HepG2 (cell line): ENCODE measurements around the gene ARAP3. TPM values are rescaled to one million over a fixed set of nuclear protein-coding genes. Genes with fewer than 3 reads are reported as not detected.

ENCODE experiments used
- ARNTL ChIP-seq: sonication (generic); formaldehyde crosslinking; IDR thresholded peaks from 2 replicates; pipeline ENCODE4 v1.4.0; 2020; ENCODE audit warnings: mild to moderate bottlenecking, missing genetic modification reagents
- IRF2 ChIP-seq: IDR thresholded peaks from 2 replicates; pipeline ENCODE4 v1.6.1; 2018; ENCODE audit warnings: missing genetic modification reagents, missing compliant biosample characterization
- MTF1 ChIP-seq: sonication (generic); formaldehyde crosslinking; IDR thresholded peaks from 2 replicates; pipeline ENCODE4 v1.5.0; 2020; ENCODE audit warnings: missing genetic modification reagents
- NFRKB ChIP-seq: fragments of 450-650 bp; IDR thresholded peaks from 2 replicates; pipeline ENCODE4 v1.6.1; 2017
- NFYB ChIP-seq: sonication (generic); formaldehyde crosslinking; IDR thresholded peaks from 2 replicates; pipeline ENCODE4 v1.4.0; 2020; ENCODE audit warnings: missing genetic modification reagents
- NPAS2 ChIP-seq: sonication (generic); formaldehyde crosslinking; IDR thresholded peaks from 2 replicates; pipeline ENCODE4 v1.8.0; 2022; ENCODE audit warnings: mild to moderate bottlenecking, missing genetic modification reagents, borderline replicate concordance
- SAP130 ChIP-seq: IDR thresholded peaks from 2 replicates; pipeline ENCODE4 v1.6.1; 2016; ENCODE audit warnings: low read depth
- SMARCC2 ChIP-seq: fragments of 450-650 bp; IDR thresholded peaks from 2 replicates; pipeline ENCODE4 v1.6.1; 2017; ENCODE audit warnings: antibody characterized with exemption, mild to moderate bottlenecking
- TGIF2 ChIP-seq: IDR thresholded peaks from 2 replicates; pipeline ENCODE4 v1.6.1; 2016; ENCODE audit warnings: control low read depth, missing compliant biosample characterization
- THYN1 ChIP-seq: sonication (generic); formaldehyde crosslinking; IDR thresholded peaks from 2 replicates; pipeline ENCODE4 v1.8.1; 2023; ENCODE audit warnings: low read depth, mild to moderate bottlenecking, moderate library complexity, missing genetic modification reagents, borderline replicate concordance
- TOE1 ChIP-seq: sonication (generic); formaldehyde crosslinking; IDR thresholded peaks from 2 replicates; pipeline ENCODE4 v1.4.0; 2020; ENCODE audit warnings: mild to moderate bottlenecking, missing genetic modification reagents
- U2AF1 ChIP-seq: fragments of 200-400 bp; formaldehyde crosslinking; optimal IDR thresholded peaks from 2 replicates; pipeline ENCODE3; 2017; ENCODE audit warnings: mild to moderate bottlenecking, low read depth, low read length
- ZBTB10 ChIP-seq: sonication (generic); formaldehyde crosslinking; IDR thresholded peaks from 2 replicates; pipeline ENCODE4 v1.4.0; 2020; ENCODE audit warnings: missing genetic modification reagents, borderline replicate concordance
- ZFP36L1 ChIP-seq: sonication (generic); formaldehyde crosslinking; IDR thresholded peaks from 2 replicates; pipeline ENCODE4 v1.8.0; 2022; ENCODE audit warnings: mild to moderate bottlenecking, missing genetic modification reagents, moderate library complexity
- ZNF280D ChIP-seq: sonication (generic); formaldehyde crosslinking; IDR thresholded peaks from 2 replicates; pipeline ENCODE4 v1.5.1; 2020; ENCODE audit warnings: mild to moderate bottlenecking, missing genetic modification reagents
- ZNF333 ChIP-seq: sonication (generic); formaldehyde crosslinking; IDR thresholded peaks from 2 replicates; pipeline ENCODE4 v1.4.0; 2020; ENCODE audit warnings: mild to moderate bottlenecking, missing genetic modification reagents, borderline replicate concordance
- ZNF382 ChIP-seq: sonication (generic); formaldehyde crosslinking; IDR thresholded peaks from 2 replicates; pipeline ENCODE4 v1.5.0; 2020; ENCODE audit warnings: missing genetic modification reagents, mild to moderate bottlenecking, borderline replicate concordance
- ZNF780A ChIP-seq: sonication (generic); formaldehyde crosslinking; IDR thresholded peaks from 2 replicates; pipeline ENCODE4 v1.8.0; 2022; ENCODE audit warnings: mild to moderate bottlenecking, missing genetic modification reagents, moderate library complexity
- ZNF839 ChIP-seq: sonication (generic); formaldehyde crosslinking; IDR thresholded peaks from 2 replicates; pipeline ENCODE4 v1.4.0; 2020; ENCODE audit warnings: missing genetic modification reagents, mild to moderate bottlenecking, borderline replicate concordance
- ZNF878 ChIP-seq: sonication (generic); formaldehyde crosslinking; IDR thresholded peaks from 2 replicates; pipeline ENCODE4 v1.8.1; 2023; ENCODE audit warnings: mild to moderate bottlenecking, missing genetic modification reagents, moderate library complexity
- polyA plus RNA-seq, 8 experiments: library from polyadenylated mRNA; depleted of rRNA in 3 of 8; stranded (reverse) in 7 of 8; unstranded in 1 of 8; fragments of >200 nt; fragmentation: Illumina TruSeq in 4 of 8; extraction: Trizol in 4 of 8; gene quantifications; 2 replicates each; pipeline versions ENCODE4 v1.2.1 to v1.2.3, GENCODE V29; 2011 to 2016; ENCODE audit warnings: low read depth in 4 of 8, missing spikeins in 1 of 8, mixed read lengths in 1 of 8; ENCODE audit not compliant: insufficient read depth in 1 of 8
- total RNA-seq, 5 experiments: library from RNA; depleted of rRNA; stranded (reverse); fragments of >200 nt; fragmentation: Illumina TruSeq; extraction: Trizol; gene quantifications; 2 replicates each; pipeline ENCODE4 v1.2.3, GENCODE V29; 2016; ENCODE audit warnings: low read depth in 1 of 5
- TF ChIP-seq, protein P1 (sequence below): sonication (generic); formaldehyde crosslinking; IDR thresholded peaks from 2 replicates; pipeline ENCODE4 v1.4.0; 2020; ENCODE audit warnings: missing genetic modification reagents, borderline replicate concordance
- TF ChIP-seq, protein P2 (sequence below): sonication (generic); formaldehyde crosslinking; IDR thresholded peaks from 2 replicates; pipeline ENCODE4 v1.4.0; 2020; ENCODE audit warnings: mild to moderate bottlenecking, missing genetic modification reagents, borderline replicate concordance

ARAP3 gene
- total and polyA plus RNA-seq, 2 of the 13 experiments (the other 11 are each of a cell fraction or from before 2014, with no cell fraction given) = 0.25 TPM; not detected in 1

- TF ChIP-seq ZBTB10 (no peak), U2AF1 (peak; percentile 35), ZNF382 (CRISPR knock-in tag) (no peak), NFRKB (no peak), IRF2 (CRISPR knock-in tag) (peak; percentile 88), THYN1 (CRISPR knock-in tag) (no peak), NFYB (CRISPR knock-in tag) (peak; percentile 68), ZNF878 (CRISPR knock-in tag) (peak; percentile 88; the same call in 1 of the 2 replicates), TGIF2 (CRISPR knock-in tag) (peak; percentile 90), ZNF780A (no peak), TOE1 (CRISPR knock-in tag) (peak; percentile 74), MTF1 (CRISPR knock-in tag) (no peak), ZFP36L1 (CRISPR knock-in tag) (peak; percentile 82; the same call in 1 of the 2 replicates), ZNF333 (peak; percentile 22; the same call in 1 of the 2 replicates), ZNF839 (CRISPR knock-in tag) (no peak), SAP130 (CRISPR knock-in tag) (peak; percentile 94), ARNTL (CRISPR knock-in tag) (peak; percentile 82), NPAS2 (CRISPR knock-in tag) (no peak), SMARCC2 (no peak), ZNF280D (CRISPR knock-in tag) (peak; percentile 78; the same call in 1 of the 2 replicates)
- TF ChIP-seq, protein P1, sequence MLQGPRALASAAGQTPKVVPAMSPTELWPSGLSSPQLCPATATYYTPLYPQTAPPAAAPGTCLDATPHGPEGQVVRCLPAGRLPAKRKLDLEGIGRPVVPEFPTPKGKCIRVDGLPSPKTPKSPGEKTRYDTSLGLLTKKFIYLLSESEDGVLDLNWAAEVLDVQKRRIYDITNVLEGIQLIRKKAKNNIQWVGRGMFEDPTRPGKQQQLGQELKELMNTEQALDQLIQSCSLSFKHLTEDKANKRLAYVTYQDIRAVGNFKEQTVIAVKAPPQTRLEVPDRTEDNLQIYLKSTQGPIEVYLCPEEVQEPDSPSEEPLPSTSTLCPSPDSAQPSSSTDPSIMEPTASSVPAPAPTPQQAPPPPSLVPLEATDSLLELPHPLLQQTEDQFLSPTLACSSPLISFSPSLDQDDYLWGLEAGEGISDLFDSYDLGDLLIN (CRISPR knock-in tag) = no peak
- TF ChIP-seq, protein P2, sequence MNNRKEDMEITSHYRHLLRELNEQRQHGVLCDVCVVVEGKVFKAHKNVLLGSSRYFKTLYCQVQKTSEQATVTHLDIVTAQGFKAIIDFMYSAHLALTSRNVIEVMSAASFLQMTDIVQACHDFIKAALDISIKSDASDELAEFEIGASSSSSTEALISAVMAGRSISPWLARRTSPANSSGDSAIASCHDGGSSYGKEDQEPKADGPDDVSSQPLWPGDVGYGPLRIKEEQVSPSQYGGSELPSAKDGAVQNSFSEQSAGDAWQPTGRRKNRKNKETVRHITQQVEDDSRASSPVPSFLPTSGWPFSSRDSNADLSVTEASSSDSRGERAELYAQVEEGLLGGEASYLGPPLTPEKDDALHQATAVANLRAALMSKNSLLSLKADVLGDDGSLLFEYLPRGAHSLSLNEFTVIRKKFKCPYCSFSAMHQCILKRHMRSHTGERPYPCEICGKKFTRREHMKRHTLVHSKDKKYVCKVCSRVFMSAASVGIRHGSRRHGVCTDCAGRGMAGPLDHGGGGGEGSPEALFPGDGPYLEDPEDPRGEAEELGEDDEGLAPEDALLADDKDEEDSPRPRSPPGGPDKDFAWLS (CRISPR knock-in tag) = no peak
These were observed 63.1 kb downstream of the ARAP3 start, which contains the start of gene DIAPH1 (continued) for GRCh38 chr5:141618804-141619554.
